Activated CD8-positive, alpha-beta T cell treated with anti-CD3 and anti-CD28 coated beads for 36 hours (primary cell): ENCODE results near the gene FIBCD1. TPM values are rescaled to one million over a fixed set of nuclear protein-coding genes. Genes with fewer than 3 reads are reported as not detected.

Source experiments
- ATAC-seq: fragments of 200-7000 bp; cut with Tn5 transposase; one replicate; pipeline ENCODE4 v1.10.0; 2021; ENCODE audit warnings: mild to moderate bottlenecking, moderate library complexity
- CTCF ChIA-PET: fragments of 350-600 bp; sonication (Branson Sonifier 250); formaldehyde crosslinking; loops from one replicate; lab custom pipeline; 2021; ENCODE audit warnings: antibody characterized with exemption; lab: Charles Lee
- POLR2A ChIA-PET: fragments of 350-600 bp; sonication (Branson Sonifier 250); formaldehyde crosslinking; loops from one replicate; lab custom pipeline; 2021; ENCODE audit warnings: antibody characterized with exemption; lab: Charles Lee
- DNase-seq: peaks from one replicate; pipeline ENCODE4 v3.0.0-alpha.2; 2020
- H3K27ac Mint-ChIP-seq: one replicate; pipeline ENCODE4 v1.8.0; 2021; ENCODE audit warnings: mild to moderate bottlenecking, mixed read lengths
- H3K27me3 Mint-ChIP-seq: one replicate; pipeline ENCODE4 v1.8.0; 2021; ENCODE audit warnings: mixed read lengths
- H3K36me3 Mint-ChIP-seq: one replicate; pipeline ENCODE4 v1.8.0; 2021; ENCODE audit warnings: low read depth, mixed read lengths
- H3K4me1 Mint-ChIP-seq: one replicate; pipeline ENCODE4 v1.8.0; 2021; ENCODE audit warnings: low read depth, mixed read lengths
- H3K4me3 Mint-ChIP-seq: one replicate; pipeline ENCODE4 v1.8.0; 2021; ENCODE audit warnings: mild to moderate bottlenecking, moderate library complexity, mixed read lengths
- H3K9me3 Mint-ChIP-seq: one replicate; pipeline ENCODE4 v1.8.0; 2021; ENCODE audit warnings: mixed read lengths
- intact Hi-C: fragments of 100-400 bp; cut with micrococcal nuclease; formaldehyde crosslinking; loops from one replicate; pipeline ENCODE4 v1.10.0; 2022
- total RNA-seq, 2 experiments: library from RNA; stranded (reverse); gene quantifications; one replicate each; pipeline ENCODE4 v1.2.3, GENCODE V29; 2021
- TF ChIP-seq, protein P1 (sequence below): fragments of 200-600 bp; IDR thresholded peaks from one replicate; pipeline ENCODE4 v1.8.0; 2022; ENCODE audit warnings: antibody characterized with exemption, mild to moderate bottlenecking

FIBCD1 gene
- total RNA-seq, 2 experiments from 2014 or later, result not detected

- no peaks in the 10 kb centered on the region for H3K4me1 Mint-ChIP-seq
- ATAC-seq (no peak), DNase-seq (no peak)
- no peaks in the 10 kb centered on the region for H3K27me3 Mint-ChIP-seq
- ChIA-PET POLR2A (no interaction called here), CTCF (interaction anchor here (0.6 to 3.9 kb wide), 4 partner anchors 21 to 174 kb away, joined by 3 to 20 read pairs (median 4); no protein-coding TSS in a partner anchor)
- no peaks in the 10 kb centered on the region for H3K9me3 Mint-ChIP-seq
- no peak overlapping the region for H3K27ac Mint-ChIP-seq
- peaks cover 15% of the 10 kb centered on the region for H3K36me3 Mint-ChIP-seq
- no peak overlapping the region for H3K4me3 Mint-ChIP-seq
- intact Hi-C loops, result no loop called here
- TF ChIP-seq, protein P1, sequence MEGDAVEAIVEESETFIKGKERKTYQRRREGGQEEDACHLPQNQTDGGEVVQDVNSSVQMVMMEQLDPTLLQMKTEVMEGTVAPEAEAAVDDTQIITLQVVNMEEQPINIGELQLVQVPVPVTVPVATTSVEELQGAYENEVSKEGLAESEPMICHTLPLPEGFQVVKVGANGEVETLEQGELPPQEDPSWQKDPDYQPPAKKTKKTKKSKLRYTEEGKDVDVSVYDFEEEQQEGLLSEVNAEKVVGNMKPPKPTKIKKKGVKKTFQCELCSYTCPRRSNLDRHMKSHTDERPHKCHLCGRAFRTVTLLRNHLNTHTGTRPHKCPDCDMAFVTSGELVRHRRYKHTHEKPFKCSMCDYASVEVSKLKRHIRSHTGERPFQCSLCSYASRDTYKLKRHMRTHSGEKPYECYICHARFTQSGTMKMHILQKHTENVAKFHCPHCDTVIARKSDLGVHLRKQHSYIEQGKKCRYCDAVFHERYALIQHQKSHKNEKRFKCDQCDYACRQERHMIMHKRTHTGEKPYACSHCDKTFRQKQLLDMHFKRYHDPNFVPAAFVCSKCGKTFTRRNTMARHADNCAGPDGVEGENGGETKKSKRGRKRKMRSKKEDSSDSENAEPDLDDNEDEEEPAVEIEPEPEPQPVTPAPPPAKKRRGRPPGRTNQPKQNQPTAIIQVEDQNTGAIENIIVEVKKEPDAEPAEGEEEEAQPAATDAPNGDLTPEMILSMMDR, result no peak
Observed at GRCh38 chr9:130872093-130872492, 67.0 kb downstream of the FIBCD1 start.

DNA sequence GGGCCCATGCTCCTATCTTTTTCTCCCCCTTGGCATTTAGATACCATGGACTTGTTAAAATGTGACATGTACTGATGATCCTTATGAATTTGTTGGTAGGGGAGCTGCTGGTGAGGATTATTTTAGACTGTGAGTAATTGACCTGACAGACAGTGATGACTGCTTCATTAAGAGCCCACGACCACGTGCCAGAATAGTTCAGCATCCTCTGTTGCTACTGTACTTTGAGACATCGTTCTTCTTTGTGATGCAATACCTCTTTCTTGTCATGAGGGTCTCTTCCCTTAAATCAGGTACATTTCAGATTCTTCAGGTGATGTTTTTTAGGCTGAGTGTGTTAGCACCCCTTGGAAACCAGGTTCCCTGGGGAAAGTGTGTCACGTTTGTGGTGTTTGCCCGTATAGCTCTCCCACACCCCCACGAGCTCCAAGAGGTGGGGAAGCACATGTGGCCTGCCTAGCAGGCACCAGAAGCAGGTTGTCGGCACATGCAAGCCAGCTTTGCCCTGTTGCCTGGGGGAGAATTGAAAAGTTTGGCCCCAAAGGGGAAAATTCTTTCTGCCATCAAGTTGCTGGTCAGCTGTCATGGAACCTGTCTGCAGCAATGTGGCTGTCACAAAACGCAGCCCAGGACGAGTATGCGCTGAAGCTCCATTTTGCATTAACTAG is 67.5 kb downstream of the FIBCD1 start:
- intact Hi-C loops, result no loop called here
- TF ChIP-seq, protein P1, result no peak
- H3K36me3 Mint-ChIP-seq, result peaks cover 17% of the 10 kb centered on the region
- H3K27me3 Mint-ChIP-seq, result no peaks in the 10 kb centered on the region
- DNase-seq (no peak), ATAC-seq (no peak)
- H3K4me3 Mint-ChIP-seq, result no peak overlapping the region
- no peaks in the 10 kb centered on the region for H3K9me3 Mint-ChIP-seq
- CTCF ChIA-PET, result interaction anchor here (0.6 to 3.9 kb wide), 4 partner anchors 20 to 175 kb away, joined by 3 to 20 read pairs (median 4); no protein-coding TSS in a partner anchor
- POLR2A ChIA-PET, result no interaction called here
- H3K4me1 Mint-ChIP-seq, result no peaks in the 10 kb centered on the region
- no peak overlapping the region for H3K27ac Mint-ChIP-seq

GRCh38 chr9:130870491-130871381 is 68.3 kb downstream of the FIBCD1 start:
- Mint-ChIP-seq H3K4me1 (no peaks in the 10 kb centered on the region), H3K27ac (no peak overlapping the region), H3K27me3 (no peaks in the 10 kb centered on the region), H3K9me3 (no peaks in the 10 kb centered on the region), H3K4me3 (no peak overlapping the region), H3K36me3 (peaks cover 19% of the 10 kb centered on the region)
- intact Hi-C loops, result no loop called here
- ATAC-seq (no peak), DNase-seq (no peak)
- CTCF ChIA-PET, result interaction anchor here (0.6 to 9.0 kb wide), 16 partner anchors 8 to 176 kb away, joined by 3 to 74 read pairs (median 4); no protein-coding TSS in a partner anchor
- POLR2A ChIA-PET, result no interaction called here
- TF ChIP-seq, protein P1, result no peak

DNA sequence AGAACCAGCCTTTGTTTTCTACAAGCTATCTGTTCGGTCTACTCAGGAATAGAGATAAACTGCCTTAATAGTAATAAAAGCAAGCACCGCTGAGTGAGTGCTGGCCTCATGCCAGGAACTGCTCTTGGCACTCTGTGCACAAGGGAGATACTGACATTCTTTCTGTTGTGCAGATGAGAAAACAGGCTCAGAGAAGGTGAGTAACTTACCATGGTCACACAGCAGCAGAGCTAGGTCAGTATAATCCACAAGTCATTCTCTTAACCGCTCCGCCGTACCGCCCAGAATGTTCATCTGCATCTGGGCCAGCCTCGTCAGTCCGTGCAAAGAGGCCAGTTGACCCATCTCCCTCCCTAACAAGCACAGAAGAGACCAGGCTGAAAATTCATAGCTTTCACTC is 69.8 kb downstream of the FIBCD1 start:
- H3K36me3 Mint-ChIP-seq, result peaks cover 19% of the 10 kb centered on the region
- intact Hi-C loops, result loop anchor here (5.0 to 10.0 kb wide), 3 partner anchors 63 to 178 kb away; no protein-coding TSS in a partner anchor
- H3K9me3 Mint-ChIP-seq, result no peaks in the 10 kb centered on the region
- no peak overlapping the region for H3K4me3 Mint-ChIP-seq
- TF ChIP-seq, protein P1, result no peak
- ChIA-PET POLR2A (no interaction called here), CTCF (interaction anchor here (0.7 to 9.0 kb wide), 16 partner anchors 9 to 177 kb away, joined by 3 to 74 read pairs (median 4); no protein-coding TSS in a partner anchor)
- no peak overlapping the region for H3K27ac Mint-ChIP-seq
- no peaks in the 10 kb centered on the region for H3K27me3 Mint-ChIP-seq
- DNase-seq (no peak), ATAC-seq (no peak)
- no peaks in the 10 kb centered on the region for H3K4me1 Mint-ChIP-seq
